HepG2 (cell line): ENCODE measurements around the gene FNDC3A. TPM values are rescaled to one million over a fixed set of nuclear protein-coding genes. Genes with fewer than 3 reads are reported as not detected.

Source experiments
- CREB1 ChIP-seq, 2 experiments: fragments of 450-650 bp in 1 of 2; IDR thresholded peaks; 2 replicates each; pipeline ENCODE4 v1.6.1; 2016 to 2017; ENCODE audit warnings: control low read depth in 1 of 2, mild to moderate bottlenecking in 1 of 2, missing compliant biosample characterization in 1 of 2, missing genetic modification characterization in 1 of 2
- HNF4A ChIP-seq: sonication (generic); formaldehyde crosslinking; IDR thresholded peaks from 2 replicates; pipeline ENCODE4 v1.4.0; 2020; ENCODE audit warnings: missing genetic modification reagents
- NFKB2 ChIP-seq: sonication (generic); formaldehyde crosslinking; IDR thresholded peaks from 2 replicates; pipeline ENCODE4 v1.4.0; 2020; ENCODE audit warnings: missing genetic modification reagents, borderline replicate concordance
- RNF2 ChIP-seq: fragments of 450-650 bp; conservative IDR thresholded peaks from 2 replicates; pipeline ENCODE4 v1.6.1; 2016; ENCODE audit warnings: low read depth
- SATB2 ChIP-seq: sonication (generic); formaldehyde crosslinking; IDR thresholded peaks from 2 replicates; pipeline ENCODE4 v1.5.0; 2020; ENCODE audit warnings: missing genetic modification reagents
- TBX2 ChIP-seq: sonication (generic); formaldehyde crosslinking; IDR thresholded peaks from 2 replicates; pipeline ENCODE4 v1.5.0; 2020; ENCODE audit warnings: missing genetic modification reagents, mild to moderate bottlenecking, borderline replicate concordance
- ZMYM4 ChIP-seq: sonication (generic); formaldehyde crosslinking; IDR thresholded peaks from 2 replicates; pipeline ENCODE4 v1.8.1; 2023; ENCODE audit warnings: mild to moderate bottlenecking, missing genetic modification reagents
- ZNF44 ChIP-seq: sonication (generic); formaldehyde crosslinking; IDR thresholded peaks from 2 replicates; pipeline ENCODE4 v1.5.1; 2020; ENCODE audit warnings: mild to moderate bottlenecking, missing genetic modification reagents
- ZNF614 ChIP-seq: IDR thresholded peaks from 2 replicates; pipeline ENCODE4 v1.6.1; 2018; ENCODE audit warnings: missing biosample characterization, missing genetic modification reagents, inconsistent platforms, borderline replicate concordance
- ZSCAN29 ChIP-seq: sonication (generic); formaldehyde crosslinking; conservative IDR thresholded peaks from 2 replicates; pipeline ENCODE4 v1.4.0; 2020; ENCODE audit warnings: mild to moderate bottlenecking, missing genetic modification reagents
- polyA plus RNA-seq, 8 experiments: library from polyadenylated mRNA; depleted of rRNA in 3 of 8; stranded (reverse) in 7 of 8; unstranded in 1 of 8; fragments of >200 nt; fragmentation: Illumina TruSeq in 4 of 8; extraction: Trizol in 4 of 8; gene quantifications; 2 replicates each; pipeline versions ENCODE4 v1.2.1 to v1.2.3, GENCODE V29; 2011 to 2016; ENCODE audit warnings: low read depth in 4 of 8, missing spikeins in 1 of 8, mixed read lengths in 1 of 8; ENCODE audit not compliant: insufficient read depth in 1 of 8
- total RNA-seq, 5 experiments: library from RNA; depleted of rRNA; stranded (reverse); fragments of >200 nt; fragmentation: Illumina TruSeq; extraction: Trizol; gene quantifications; 2 replicates each; pipeline ENCODE4 v1.2.3, GENCODE V29; 2016; ENCODE audit warnings: low read depth in 1 of 5
- TF ChIP-seq, protein P1 (sequence below): sonication (generic); formaldehyde crosslinking; IDR thresholded peaks from 2 replicates; pipeline ENCODE4 v1.4.0; 2020; ENCODE audit warnings: mild to moderate bottlenecking, missing genetic modification reagents
- TF ChIP-seq, protein P2 (sequence below): sonication (generic); formaldehyde crosslinking; IDR thresholded peaks from 2 replicates; pipeline ENCODE4 v1.9.0; 2022; ENCODE audit warnings: low read depth, missing genetic modification reagents
- TF ChIP-seq, protein P3 (sequence below): sonication (generic); formaldehyde crosslinking; IDR thresholded peaks from 2 replicates; pipeline ENCODE4 v1.4.0; 2020; ENCODE audit warnings: missing genetic modification reagents
- TF ChIP-seq, protein P4 (sequence below): IDR thresholded peaks from 2 replicates; pipeline ENCODE4 v1.6.1; 2012; ENCODE audit warnings: inconsistent platforms
- TF ChIP-seq, protein P5 (sequence below): sonication (generic); formaldehyde crosslinking; IDR thresholded peaks from 2 replicates; pipeline ENCODE4 v1.5.0; 2020; ENCODE audit warnings: missing genetic modification reagents
- TF ChIP-seq, protein P6 (sequence below), 2 experiments: IDR thresholded peaks; 2 replicates each; pipeline ENCODE4 v1.6.1; 2011 to 2012; ENCODE audit warnings: low read length in 2 of 2, borderline replicate concordance in 1 of 2, low read depth in 1 of 2, mild to moderate bottlenecking in 1 of 2, moderate library complexity in 1 of 2

Gene FNDC3A
- total and polyA plus RNA-seq, 2 of the 13 experiments (the other 11 are each of a cell fraction or from before 2014, with no cell fraction given) = 36.7 to 39.3 TPM

DNA sequence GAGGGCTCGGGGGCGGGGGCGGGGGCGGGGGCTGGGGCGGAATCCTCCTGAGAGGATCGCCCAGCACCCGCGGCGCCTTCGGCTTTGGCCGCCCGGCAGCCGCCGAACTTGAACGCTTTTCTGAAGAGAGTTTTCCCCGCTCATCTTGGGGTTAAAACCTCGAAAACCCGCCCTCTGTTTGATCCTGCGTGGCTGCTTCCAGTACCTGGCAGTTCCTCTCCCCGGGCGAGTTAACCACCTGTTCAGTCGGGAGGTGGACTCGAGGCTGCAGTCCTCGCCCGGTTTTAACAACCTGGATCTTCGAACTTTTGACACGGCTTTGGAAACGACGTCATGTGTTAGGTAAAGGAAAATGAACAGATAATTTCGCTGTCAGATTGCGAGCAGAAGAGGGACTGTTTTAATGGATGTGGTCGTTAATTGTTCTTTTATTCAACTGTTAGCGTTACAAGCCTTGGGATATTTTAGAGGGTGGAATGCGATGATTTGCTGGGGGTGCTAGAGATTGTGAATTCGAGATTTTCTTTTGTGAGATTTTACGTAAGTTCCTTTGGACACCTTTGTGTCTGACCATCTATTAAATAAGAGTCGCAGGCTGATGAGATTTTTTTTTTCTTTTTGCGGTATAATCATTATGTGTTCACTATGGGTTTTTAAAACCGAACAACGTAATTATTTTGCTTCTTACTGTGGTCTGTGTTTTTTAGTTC is 1.0 kb downstream of the FNDC3A start (continued):
- TF ChIP-seq, protein P1, sequence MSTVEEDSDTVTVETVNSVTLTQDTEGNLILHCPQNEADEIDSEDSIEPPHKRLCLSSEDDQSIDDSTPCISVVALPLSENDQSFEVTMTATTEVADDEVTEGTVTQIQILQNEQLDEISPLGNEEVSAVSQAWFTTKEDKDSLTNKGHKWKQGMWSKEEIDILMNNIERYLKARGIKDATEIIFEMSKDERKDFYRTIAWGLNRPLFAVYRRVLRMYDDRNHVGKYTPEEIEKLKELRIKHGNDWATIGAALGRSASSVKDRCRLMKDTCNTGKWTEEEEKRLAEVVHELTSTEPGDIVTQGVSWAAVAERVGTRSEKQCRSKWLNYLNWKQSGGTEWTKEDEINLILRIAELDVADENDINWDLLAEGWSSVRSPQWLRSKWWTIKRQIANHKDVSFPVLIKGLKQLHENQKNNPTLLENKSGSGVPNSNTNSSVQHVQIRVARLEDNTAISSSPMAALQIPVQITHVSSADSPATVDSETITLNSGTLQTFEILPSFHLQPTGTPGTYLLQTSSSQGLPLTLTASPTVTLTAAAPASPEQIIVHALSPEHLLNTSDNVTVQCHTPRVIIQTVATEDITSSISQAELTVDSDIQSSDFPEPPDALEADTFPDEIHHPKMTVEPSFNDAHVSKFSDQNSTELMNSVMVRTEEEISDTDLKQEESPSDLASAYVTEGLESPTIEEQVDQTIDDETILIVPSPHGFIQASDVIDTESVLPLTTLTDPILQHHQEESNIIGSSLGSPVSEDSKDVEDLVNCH (CRISPR knock-in tag) = no peak
- TF ChIP-seq RNF2 (0 out of 2 replicates have a peak, but pooled peaks have one; percentile 23), ZNF614 (CRISPR knock-in tag) (0 out of 2 replicates have a peak, but pooled peaks have one; percentile 1), ZSCAN29 (CRISPR knock-in tag) (no peak), ZMYM4 (CRISPR knock-in tag) (0 out of 2 replicates have a peak, but pooled peaks have one; percentile 9), TBX2 (CRISPR knock-in tag) (0 out of 2 replicates have a peak, but pooled peaks have one; percentile 1), ZNF44 (CRISPR knock-in tag) (no peak), CREB1 (IDR thresholded peaks at IDR 0.05) (peak; percentile 50; the same call in 1 of the 2 replicates), CREB1 (CRISPR knock-in tag; IDR thresholded peaks at IDR 0.05) (0 out of 2 replicates have a peak, but pooled peaks have one; percentile 27), NFKB2 (CRISPR knock-in tag) (no peak), SATB2 (CRISPR knock-in tag) (no peak), HNF4A (CRISPR knock-in tag) (peak; percentile 37; the same call in 1 of the 2 replicates)
- TF ChIP-seq, protein P2, sequence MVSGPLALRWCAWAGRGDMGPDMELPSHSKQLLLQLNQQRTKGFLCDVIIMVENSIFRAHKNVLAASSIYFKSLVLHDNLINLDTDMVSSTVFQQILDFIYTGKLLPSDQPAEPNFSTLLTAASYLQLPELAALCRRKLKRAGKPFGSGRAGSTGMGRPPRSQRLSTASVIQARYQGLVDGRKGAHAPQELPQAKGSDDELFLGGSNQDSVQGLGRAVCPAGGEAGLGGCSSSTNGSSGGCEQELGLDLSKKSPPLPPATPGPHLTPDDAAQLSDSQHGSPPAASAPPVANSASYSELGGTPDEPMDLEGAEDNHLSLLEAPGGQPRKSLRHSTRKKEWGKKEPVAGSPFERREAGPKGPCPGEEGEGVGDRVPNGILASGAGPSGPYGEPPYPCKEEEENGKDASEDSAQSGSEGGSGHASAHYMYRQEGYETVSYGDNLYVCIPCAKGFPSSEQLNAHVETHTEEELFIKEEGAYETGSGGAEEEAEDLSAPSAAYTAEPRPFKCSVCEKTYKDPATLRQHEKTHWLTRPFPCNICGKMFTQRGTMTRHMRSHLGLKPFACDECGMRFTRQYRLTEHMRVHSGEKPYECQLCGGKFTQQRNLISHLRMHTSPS (CRISPR knock-in tag) = no peak
- TF ChIP-seq, protein P3, sequence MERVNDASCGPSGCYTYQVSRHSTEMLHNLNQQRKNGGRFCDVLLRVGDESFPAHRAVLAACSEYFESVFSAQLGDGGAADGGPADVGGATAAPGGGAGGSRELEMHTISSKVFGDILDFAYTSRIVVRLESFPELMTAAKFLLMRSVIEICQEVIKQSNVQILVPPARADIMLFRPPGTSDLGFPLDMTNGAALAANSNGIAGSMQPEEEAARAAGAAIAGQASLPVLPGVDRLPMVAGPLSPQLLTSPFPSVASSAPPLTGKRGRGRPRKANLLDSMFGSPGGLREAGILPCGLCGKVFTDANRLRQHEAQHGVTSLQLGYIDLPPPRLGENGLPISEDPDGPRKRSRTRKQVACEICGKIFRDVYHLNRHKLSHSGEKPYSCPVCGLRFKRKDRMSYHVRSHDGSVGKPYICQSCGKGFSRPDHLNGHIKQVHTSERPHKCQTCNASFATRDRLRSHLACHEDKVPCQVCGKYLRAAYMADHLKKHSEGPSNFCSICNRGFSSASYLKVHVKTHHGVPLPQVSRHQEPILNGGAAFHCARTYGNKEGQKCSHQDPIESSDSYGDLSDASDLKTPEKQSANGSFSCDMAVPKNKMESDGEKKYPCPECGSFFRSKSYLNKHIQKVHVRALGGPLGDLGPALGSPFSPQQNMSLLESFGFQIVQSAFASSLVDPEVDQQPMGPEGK (CRISPR knock-in tag) = no peak
- TF ChIP-seq, protein P4, sequence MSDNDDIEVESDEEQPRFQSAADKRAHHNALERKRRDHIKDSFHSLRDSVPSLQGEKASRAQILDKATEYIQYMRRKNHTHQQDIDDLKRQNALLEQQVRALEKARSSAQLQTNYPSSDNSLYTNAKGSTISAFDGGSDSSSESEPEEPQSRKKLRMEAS = peak; percentile 66
- TF ChIP-seq, protein P5, sequence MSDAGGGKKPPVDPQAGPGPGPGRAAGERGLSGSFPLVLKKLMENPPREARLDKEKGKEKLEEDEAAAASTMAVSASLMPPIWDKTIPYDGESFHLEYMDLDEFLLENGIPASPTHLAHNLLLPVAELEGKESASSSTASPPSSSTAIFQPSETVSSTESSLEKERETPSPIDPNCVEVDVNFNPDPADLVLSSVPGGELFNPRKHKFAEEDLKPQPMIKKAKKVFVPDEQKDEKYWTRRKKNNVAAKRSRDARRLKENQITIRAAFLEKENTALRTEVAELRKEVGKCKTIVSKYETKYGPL (CRISPR knock-in tag) = no peak
- TF ChIP-seq, protein P6, sequence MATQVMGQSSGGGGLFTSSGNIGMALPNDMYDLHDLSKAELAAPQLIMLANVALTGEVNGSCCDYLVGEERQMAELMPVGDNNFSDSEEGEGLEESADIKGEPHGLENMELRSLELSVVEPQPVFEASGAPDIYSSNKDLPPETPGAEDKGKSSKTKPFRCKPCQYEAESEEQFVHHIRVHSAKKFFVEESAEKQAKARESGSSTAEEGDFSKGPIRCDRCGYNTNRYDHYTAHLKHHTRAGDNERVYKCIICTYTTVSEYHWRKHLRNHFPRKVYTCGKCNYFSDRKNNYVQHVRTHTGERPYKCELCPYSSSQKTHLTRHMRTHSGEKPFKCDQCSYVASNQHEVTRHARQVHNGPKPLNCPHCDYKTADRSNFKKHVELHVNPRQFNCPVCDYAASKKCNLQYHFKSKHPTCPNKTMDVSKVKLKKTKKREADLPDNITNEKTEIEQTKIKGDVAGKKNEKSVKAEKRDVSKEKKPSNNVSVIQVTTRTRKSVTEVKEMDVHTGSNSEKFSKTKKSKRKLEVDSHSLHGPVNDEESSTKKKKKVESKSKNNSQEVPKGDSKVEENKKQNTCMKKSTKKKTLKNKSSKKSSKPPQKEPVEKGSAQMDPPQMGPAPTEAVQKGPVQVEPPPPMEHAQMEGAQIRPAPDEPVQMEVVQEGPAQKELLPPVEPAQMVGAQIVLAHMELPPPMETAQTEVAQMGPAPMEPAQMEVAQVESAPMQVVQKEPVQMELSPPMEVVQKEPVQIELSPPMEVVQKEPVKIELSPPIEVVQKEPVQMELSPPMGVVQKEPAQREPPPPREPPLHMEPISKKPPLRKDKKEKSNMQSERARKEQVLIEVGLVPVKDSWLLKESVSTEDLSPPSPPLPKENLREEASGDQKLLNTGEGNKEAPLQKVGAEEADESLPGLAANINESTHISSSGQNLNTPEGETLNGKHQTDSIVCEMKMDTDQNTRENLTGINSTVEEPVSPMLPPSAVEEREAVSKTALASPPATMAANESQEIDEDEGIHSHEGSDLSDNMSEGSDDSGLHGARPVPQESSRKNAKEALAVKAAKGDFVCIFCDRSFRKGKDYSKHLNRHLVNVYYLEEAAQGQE (IDR thresholded peaks at IDR 0.05; ENCODE audit: borderline replicate concordance in 1 of 2, low read depth in 1 of 2, low read length in 2 of 2) = no peak
